Neural cell (in vitro differentiated cells): ENCODE data around the gene KRT73.

ENCODE experiments used
- CTCF ChIP-seq: fragments of 450-650 bp; IDR thresholded peaks from 2 replicates; pipeline ENCODE4 v1.5.1; 2014; ENCODE audit warnings: antibody characterized with exemption, mild to moderate bottlenecking, moderate library complexity; ENCODE audit not compliant: poor library complexity, severe bottlenecking
- EP300 ChIP-seq: fragments of 450-650 bp; conservative IDR thresholded peaks from 2 replicates; pipeline ENCODE4 v1.6.1; 2014; ENCODE audit warnings: antibody characterized with exemption, mild to moderate bottlenecking, moderate library complexity; ENCODE audit not compliant: poor library complexity, severe bottlenecking
- EZH2 ChIP-seq: fragments of 200-600, 300-800 bp; shearing (Covaris generic), sonication (generic); IDR thresholded peaks from 2 replicates; pipeline ENCODE4 v1.6.1; 2014; ENCODE audit warnings: antibody characterized with exemption, low read length, borderline replicate concordance, mild to moderate bottlenecking; ENCODE audit not compliant: insufficient read depth, poor library complexity, severe bottlenecking
- MXI1 ChIP-seq: fragments of 450-650 bp; conservative IDR thresholded peaks from 2 replicates; pipeline ENCODE4 v1.6.1; 2014; ENCODE audit warnings: antibody characterized with exemption, mild to moderate bottlenecking; ENCODE audit not compliant: poor library complexity, severe bottlenecking
- POLR2AphosphoS5 ChIP-seq: IDR thresholded peaks from 2 replicates; pipeline ENCODE4 v1.6.1; 2012
- RAD21 ChIP-seq: fragments of 450-650 bp; conservative IDR thresholded peaks from 2 replicates; pipeline ENCODE4 v1.6.1; 2014; ENCODE audit warnings: antibody characterized with exemption, mild to moderate bottlenecking, moderate library complexity
- REST ChIP-seq: IDR thresholded peaks from 2 replicates; pipeline ENCODE4 v1.6.1; 2012; ENCODE audit warnings: borderline replicate concordance
- SMC3 ChIP-seq: fragments of 450-650 bp; conservative IDR thresholded peaks from 2 replicates; pipeline ENCODE4 v1.6.1; 2014; ENCODE audit warnings: antibody characterized with exemption, mild to moderate bottlenecking, moderate library complexity; ENCODE audit not compliant: poor library complexity
- TAF1 ChIP-seq: IDR thresholded peaks from 2 replicates; pipeline ENCODE4 v1.6.1; 2012; ENCODE audit warnings: low read depth

- TF ChIP-seq TAF1 (no peak), CTCF (no peak), EP300 (no peak), EZH2 (no peak), POLR2AphosphoS5 (no peak), REST (no peak), RAD21 (no peak), MXI1 (no peak), SMC3 (no peak)
These were observed 11.1 kb upstream of the KRT73 start for GRCh38 chr12:52629281-52630007.
